Adrenal gland (tissue), 5 donors: Measurements from ENCODE around the gene CACNG7.

Experiments used
- CTCF ChIP-seq, 6 experiments: fragments of 450-650 bp in 4 of 6; fragments of 200-600 bp in 2 of 6; sonication (generic) in 1 of 6; IDR thresholded peaks; 1 replicate in 5 of 6; 2 replicates in 1 of 6; pipeline versions ENCODE4 v1.5.1 to v1.8.0; 2016 to 2021; ENCODE audit warnings: antibody characterized with exemption in 6 of 6, mild to moderate bottlenecking in 2 of 6, moderate library complexity in 1 of 6
- POLR2A ChIP-seq, 2 donors: fragments of 450-650 bp; IDR thresholded peaks; one replicate each; pipeline ENCODE4 v1.6.1; 2017; ENCODE audit warnings: antibody characterized with exemption in 2 of 2, mild to moderate bottlenecking in 2 of 2, moderate library complexity in 1 of 2
- donor health status: DM: no; HTN: no; CAD: no.

DNA sequence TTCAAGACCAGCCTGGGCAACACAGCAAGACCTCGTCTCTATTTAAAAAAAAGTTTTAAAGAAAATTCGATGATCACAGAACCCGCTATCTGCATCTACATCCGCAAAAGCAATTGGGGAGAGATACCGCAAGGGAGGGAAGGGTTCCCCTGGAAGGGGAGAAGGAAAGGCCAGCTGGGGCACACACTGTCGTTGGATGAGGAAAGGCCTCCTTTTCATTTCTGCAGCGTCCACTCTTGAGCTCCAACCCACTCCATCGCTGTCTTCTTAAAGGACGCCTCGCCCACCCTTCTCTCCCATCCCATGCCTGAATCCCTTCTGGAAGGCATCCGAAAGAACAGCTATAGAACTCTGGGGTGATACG lies 30.3 kb upstream of the CACNG7 start:
- no peak for TF ChIP-seq CTCF (IDR thresholded peaks at IDR 0.05)
- TF ChIP-seq POLR2A (IDR thresholded peaks at IDR 0.05) = no peak
